NCI-H748 (cell line): Measurements from ENCODE around the gene CLMN.
"Not testable (repeated sequence)": the region's sequence is repeated elsewhere in the genome, so short reads cannot be mapped to it uniquely, and the experiment has no call there.

Experiments
- DNase-seq: peaks from one replicate; lab custom pipeline; 2025; ENCODE audit not compliant: unreplicated experiment; lab: John Stamatoyannopoulos, UW

CLMN gene

GRCh38 chr14:95197551-95197950 is 122.2 kb downstream of the CLMN start:
- peak; percentile 21 for DNase-seq

- DNase-seq = no peak
Observed at GRCh38 chr14:95196826-95197545, 122.7 kb downstream of the CLMN start.

GRCh38 chr14:95196268-95196667 is 123.4 kb downstream of the CLMN start:
- DNase-seq = peak; percentile 48

GRCh38 chr14:95195031-95195430 is 124.7 kb downstream of the CLMN start:
- no peak for DNase-seq

GRCh38 chr14:95193081-95193480 is 126.6 kb downstream of the CLMN start:
- DNase-seq = no peak

DNA sequence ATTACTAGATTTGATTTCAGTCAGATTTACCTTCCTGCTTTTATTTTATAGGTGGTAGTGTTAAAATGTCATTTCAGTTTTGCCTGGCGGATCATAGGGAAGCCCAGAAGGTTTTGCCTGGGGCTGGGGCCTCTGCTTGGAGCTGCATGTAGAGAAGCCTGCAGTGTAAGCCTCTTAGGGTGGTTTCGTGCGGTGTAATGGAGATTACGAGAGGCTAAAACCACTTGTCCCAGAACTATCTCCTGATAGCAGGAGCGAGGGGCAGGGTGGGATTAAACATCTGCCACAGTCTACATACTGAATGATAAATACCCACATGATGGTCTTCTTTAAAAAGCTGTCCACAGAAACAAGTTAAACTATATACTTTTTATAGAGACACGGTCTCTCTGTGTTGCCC is 127.4 kb downstream of the CLMN start:
- DNase-seq = no peak

DNA sequence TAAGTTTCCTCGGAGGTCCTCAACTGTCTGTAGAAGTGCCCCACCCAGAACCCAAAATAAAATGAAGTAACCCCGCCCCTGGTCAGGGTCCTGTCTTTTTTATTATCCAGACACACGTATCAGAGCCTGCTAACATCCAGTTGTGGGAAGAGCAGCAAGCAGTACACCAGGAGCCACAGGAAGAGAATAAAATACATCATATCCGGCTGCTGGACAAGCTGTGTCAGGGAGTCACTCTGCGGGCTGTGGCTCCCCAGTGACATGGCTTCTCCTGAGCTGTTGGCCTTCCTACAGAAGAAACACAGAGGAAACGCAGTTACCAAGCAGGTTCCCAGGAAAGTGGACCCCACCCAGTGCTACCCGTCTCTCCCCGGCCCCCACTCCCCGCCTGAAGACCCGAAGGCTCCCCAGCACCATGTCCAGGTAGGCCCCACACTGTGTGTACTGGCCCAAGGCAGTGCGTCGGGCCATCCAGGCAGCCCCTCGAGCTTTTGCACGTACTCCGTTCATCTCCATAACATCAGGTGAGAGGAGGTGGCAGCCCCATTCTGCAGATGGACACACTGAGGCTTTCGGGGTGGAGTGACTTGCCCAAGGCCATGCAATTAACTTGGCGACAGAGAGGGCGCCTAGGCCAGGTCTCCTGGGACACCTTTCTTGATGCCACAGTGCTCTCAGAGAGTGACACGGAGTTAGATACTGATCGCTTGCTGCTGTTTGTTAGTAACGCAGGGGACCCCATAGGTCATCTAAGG is 128.1 kb downstream of the CLMN start:
- DNase-seq = no peak

GRCh38 chr14:95190857-95191256 is 128.9 kb downstream of the CLMN start:
- DNase-seq = no peak

- no peak for DNase-seq
Observed at GRCh38 chr14:95190346-95190840, 129.3 kb downstream of the CLMN start.

DNA sequence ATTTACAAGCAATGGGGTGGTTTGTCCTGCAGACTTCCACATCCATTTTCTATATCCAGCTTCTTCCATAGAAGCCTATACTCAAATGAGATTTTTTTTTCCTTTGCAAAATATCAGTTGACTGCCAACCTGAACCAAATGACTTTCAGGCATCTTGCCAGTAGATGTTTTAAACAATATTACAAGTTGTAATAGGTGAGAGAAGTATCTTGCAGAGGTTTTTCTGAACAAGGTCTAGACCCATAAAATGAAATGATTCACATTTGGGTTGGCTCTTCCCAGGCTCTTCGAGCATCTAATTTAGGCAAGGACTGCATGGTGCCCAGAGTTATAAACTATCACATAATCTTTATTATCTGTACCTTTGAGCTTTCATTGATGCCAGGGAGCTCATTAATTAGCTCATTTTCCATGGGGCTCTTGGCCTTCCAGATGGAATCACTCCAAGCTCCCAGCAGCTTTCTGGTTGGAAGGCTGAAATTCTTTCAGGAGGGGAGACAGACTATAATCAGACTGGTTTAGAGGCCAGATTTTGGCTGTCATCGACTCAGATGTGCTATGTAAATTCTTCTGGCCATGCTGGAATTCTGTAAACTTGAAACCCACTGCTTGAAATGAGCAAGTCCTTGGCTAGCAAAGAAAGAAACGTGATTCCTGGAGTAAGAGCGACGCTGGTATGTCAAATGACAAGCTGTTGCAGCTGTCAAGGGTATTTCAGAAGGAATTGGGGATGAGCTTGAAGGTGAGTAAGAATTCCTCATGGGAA is 130.2 kb downstream of the CLMN start:
- DNase-seq = no peak

- no peak for DNase-seq
Observed at GRCh38 chr14:95188380-95188779, 131.3 kb downstream of the CLMN start.

- no peak for DNase-seq
Observed at GRCh38 chr14:95185767-95186392, 133.8 kb downstream of the CLMN start.

DNA sequence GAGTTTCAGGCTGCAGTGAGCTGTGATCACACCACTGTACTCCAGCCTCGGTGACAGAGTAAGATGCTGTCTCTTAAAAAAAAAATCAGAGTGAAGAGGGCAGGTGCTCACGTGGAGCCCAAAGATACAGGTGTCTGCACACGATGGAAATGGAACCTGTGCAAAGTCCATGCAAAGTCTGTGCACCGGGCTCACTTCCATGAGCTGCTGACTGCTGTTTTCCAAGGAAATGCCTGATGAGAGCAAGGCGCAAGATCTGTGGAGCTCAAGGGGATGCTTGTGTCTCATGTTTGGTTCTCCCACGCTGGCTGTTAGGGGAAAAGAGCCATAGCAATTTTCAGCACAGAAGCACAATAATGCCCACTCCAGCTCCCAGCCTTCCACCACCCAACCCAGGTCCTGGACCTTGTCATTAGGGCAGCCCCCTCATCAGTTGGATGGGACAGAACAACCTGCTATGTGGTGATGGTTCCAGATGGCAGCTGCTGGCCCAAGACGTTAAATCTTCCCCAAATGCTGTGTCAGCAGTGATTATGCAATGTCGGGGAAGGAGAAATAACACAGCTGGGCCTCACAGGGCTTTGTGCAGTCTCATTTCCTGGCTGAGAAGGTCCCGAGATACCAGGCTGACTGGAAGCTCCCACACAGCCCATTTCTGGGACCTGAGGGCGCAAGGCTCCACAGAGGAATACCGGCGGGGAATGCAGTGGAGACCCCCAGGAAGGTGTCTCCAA is 134.5 kb downstream of the CLMN start:
- DNase-seq = no peak

DNA sequence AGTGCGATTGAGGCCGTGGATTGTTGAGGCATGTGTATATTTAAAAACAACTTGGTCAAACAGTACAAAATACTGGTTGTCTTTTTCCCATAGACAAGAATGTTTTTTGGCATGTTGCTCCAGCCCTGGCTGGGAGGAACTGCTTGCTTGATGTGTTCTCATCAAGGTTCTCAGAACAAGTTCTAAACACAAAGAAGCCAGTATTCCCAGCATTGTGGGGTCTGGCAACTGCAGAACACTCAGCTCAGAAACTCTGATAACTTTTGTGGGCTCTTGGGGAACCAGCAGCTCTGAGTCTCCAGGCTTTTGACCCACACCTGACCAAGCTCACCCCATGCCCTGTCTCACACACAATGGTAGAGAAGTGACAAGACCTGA is 135.3 kb downstream of the CLMN start:
- no peak for DNase-seq

DNA sequence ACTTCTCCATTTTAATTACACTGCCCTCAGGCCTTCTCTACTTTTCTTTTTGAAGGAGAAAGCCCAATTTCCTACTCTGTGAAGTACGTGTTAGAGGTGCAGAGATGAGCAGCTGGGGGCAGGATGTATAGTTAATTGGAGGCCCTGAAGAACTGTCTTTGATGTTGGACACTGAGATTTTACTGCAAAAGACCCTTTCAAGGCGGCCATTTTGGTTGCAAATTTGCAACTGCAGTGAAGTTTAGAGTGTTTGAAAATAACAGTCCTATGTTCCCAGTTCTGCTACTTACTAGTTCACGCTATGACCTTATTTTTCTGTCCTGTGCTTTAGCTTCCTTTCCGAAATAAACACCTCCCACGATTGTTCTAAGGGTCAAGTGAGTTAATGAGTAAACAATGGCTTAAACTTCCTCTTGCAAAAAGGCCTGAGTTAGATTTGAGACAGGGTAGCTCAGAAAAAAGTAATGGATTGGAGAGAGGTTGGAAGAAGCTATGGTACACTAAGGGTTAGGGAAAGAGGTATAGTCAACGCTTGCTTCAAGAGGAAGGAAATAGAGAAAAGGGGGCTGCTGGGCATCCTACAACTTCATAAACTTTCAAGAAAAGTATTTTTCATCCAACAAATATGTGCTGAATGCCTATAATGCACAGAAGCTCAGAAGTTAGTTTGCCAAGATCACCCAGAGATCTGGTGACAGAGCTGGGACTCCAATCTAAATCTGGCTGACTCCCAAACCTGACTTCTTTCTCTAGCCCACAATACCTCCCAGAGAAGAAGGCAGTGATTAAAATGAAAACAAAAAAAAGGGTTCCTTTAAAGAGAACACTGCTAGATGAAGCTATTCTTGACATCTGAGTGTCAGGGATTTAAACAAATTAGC is 135.9 kb downstream of the CLMN start:
- no peak for DNase-seq

- DNase-seq = no peak
Observed at GRCh38 chr14:95183082-95183481, 136.6 kb downstream of the CLMN start.

DNA sequence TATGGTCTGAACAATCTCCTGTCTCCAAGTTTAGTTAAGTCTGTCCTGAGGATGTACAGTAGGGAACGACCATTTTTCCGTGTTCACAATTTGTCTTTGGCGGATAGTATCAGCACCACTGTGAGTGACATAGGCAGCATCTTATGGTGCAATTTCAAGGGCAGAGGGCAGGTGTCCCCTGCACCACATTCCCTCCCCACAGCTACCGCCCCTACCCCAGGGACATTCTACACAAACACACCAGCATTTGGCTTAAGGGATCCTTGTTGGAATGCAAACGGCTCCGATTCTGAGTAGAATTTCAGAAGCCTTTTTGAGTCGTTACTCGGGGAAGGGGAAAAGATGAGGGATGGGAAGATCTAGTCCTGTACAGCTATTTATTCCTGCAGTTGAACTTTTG is 137.3 kb downstream of the CLMN start:
- DNase-seq = no peak

DNA sequence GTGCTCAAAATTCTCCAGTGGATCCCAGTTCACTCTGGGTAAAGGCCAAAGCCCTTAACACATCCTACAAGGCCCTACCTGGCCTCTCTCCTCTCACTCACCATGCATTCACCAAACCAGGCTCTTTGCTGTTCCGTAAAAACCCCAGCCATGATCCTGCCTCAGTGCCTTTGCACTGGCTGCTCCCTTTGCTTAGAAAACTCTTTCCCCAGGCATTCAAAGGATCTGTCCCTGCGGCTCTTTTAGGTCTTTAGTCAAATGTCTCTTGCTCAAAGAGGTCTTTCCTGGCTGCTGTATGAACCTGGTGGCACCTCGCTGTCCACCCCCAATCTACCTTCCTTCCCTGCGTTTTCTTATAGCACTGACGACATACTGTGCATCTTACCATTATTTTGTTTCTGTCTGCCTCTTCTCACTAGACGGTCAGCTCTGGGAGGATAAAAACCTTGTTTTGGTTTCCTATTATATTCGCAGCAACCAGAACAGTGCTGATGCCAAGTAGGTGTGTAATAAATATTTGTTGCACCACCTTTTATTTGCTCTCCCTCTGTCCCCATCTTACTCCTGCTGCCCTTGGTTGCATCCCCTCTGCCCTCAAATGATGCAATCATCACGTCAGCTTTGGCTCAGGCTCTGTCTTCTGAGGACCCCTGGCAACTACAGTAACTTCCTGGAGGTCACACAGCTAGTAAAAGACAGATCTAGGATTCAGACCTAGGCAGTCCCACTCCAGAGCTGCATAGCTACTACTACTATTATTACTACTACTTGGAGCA is 138.6 kb downstream of the CLMN start:
- DNase-seq = no peak

DNA sequence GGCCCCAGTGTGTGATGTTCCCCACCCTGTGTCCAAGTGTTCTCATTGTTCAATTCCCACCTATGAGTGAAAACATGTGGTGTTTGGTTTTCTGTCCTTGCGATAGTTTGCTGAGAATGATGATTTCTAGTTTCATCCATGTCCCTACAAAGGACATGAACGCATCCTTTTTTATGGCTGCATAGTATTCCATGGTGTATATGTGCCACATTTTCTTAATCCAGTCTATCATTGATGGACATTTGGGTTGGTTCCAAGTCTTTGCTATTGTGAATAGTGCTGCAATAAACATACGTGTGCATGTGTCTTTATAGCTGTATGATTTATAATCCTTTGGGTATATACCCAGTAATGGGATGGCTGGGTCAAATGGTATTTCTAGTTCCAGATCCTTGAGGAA is 144.0 kb downstream of the CLMN start:
- not testable (repeated sequence) for DNase-seq
